LHCN-M2 (cell line): Measurements from ENCODE around the gene GNAZ. TPM values are rescaled to one million over a fixed set of nuclear protein-coding genes. Genes with fewer than 3 reads are reported as not detected.

Experiments
- DNase-seq: peaks from one replicate; pipeline ENCODE4 v3.0.0-alpha.2; 2012; ENCODE audit warnings: low read depth
- total RNA-seq: library from RNA; depleted of rRNA; stranded (reverse); fragments of >200 nt; gene quantifications from 2 replicates; pipeline ENCODE4 v1.2.3, GENCODE V29; 2014

GNAZ gene
- total RNA-seq, 1 experiment from 2014 or later = 9.6 TPM

GRCh38 chr22:23091760-23092159 is 21.4 kb downstream of the GNAZ start:
- DNase-seq = no peak

DNA sequence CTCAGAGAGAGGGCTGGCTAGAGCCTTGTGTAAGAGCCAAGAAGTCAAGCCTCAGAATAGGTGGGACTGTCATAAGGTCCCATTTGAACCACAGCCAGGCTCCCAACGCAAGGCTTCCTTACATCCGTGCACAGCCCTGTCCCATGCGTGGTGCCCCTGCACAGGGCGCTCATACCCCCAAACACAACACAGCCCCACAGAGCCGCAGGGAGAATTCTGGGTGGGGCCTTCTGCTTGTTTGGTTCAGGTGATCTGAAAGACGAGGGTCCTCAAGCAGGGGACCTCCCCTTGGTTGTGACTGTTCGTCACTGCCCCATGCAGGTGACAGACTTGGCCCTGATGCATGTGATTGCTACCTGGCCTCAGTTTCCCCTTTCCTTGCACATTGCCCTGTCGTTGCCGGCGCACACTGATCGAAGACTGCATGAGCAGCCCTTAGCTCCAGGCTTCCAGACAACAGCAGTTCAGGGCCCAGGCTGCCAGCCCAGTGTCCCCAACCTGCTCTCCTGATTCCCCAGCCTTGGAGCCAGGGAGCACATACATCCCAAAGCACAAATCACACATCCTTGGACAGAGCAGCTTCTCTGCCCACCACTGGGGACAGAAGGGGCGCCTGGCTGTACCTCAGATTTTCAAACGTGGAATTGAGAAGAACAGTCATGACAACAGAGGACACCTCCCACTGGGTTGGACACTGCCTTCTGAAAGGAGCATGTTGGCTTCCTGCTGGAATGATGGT is 22.1 kb downstream of the GNAZ start:
- no peak for DNase-seq

GRCh38 chr22:23093051-23093788 is 22.9 kb downstream of the GNAZ start:
- DNase-seq = no peak

- DNase-seq = no peak
Observed at GRCh38 chr22:23094260-23094659, 23.9 kb downstream of the GNAZ start.

DNA sequence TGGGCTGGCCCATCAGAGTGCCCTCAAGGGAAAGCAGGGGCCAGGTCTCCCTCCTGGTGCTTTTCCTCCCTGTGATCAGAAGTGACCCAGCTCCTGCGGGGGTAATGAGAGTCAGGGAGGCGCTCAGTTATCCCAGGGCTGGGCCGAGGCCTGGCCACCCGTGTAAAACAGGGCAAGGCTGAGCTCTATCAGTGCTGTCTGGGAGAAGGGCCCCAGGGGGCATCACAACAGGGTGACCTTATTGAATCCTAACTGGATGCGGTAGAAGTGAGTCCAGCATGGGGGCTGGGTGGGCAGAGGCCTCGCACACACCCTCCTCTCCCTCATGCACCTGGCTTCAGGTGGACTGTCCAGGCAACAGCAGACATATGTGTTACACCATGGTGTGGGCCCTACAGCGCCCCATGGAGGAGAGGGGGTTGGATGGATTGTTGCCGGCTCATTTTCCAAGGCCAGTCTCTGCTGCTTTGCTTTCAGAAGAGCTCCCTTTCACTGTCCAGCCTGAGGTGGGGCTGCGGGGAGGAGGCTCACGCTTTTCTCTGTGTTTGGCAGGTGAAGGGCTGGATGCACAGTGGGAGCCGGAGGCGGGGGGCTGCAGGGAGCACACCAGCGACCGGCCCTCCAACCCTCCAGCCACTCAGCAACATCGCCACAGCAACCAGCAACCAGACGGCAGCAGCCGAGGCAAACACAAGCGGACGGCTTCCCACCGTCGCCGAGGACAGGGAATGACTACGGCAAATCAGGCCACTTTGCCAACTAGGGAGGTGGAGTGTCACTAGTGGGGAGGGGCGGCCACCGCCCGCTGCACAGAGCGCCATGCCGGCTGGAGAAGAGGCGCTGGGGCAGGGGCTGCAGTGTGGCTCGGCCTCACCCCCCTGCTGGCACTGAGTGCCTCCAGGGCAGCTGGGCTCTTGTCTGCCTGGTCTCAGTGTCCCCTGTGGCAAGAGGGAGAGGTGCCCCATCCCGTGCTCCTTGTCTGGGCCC is 24.7 kb downstream of the GNAZ start:
- no peak for DNase-seq

DNA sequence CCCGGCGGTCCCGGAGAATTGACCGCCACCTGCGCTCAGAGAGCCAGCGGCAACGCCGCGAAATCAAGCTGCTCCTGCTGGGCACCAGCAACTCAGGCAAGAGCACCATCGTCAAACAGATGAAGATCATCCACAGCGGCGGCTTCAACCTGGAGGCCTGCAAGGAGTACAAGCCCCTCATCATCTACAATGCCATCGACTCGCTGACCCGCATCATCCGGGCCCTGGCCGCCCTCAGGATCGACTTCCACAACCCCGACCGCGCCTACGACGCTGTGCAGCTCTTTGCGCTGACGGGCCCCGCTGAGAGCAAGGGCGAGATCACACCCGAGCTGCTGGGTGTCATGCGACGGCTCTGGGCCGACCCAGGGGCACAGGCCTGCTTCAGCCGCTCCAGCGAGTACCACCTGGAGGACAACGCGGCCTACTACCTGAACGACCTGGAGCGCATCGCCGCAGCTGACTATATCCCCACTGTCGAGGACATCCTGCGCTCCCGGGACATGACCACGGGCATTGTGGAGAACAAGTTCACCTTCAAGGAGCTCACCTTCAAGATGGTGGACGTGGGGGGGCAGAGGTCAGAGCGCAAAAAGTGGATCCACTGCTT is 25.5 kb downstream of the GNAZ start:
- no peak for DNase-seq

GRCh38 chr22:23097412-23098229 is 27.3 kb downstream of the GNAZ start:
- no peak for DNase-seq

GRCh38 chr22:23098230-23098705 is 27.9 kb downstream of the GNAZ start:
- DNase-seq = no peak

DNA sequence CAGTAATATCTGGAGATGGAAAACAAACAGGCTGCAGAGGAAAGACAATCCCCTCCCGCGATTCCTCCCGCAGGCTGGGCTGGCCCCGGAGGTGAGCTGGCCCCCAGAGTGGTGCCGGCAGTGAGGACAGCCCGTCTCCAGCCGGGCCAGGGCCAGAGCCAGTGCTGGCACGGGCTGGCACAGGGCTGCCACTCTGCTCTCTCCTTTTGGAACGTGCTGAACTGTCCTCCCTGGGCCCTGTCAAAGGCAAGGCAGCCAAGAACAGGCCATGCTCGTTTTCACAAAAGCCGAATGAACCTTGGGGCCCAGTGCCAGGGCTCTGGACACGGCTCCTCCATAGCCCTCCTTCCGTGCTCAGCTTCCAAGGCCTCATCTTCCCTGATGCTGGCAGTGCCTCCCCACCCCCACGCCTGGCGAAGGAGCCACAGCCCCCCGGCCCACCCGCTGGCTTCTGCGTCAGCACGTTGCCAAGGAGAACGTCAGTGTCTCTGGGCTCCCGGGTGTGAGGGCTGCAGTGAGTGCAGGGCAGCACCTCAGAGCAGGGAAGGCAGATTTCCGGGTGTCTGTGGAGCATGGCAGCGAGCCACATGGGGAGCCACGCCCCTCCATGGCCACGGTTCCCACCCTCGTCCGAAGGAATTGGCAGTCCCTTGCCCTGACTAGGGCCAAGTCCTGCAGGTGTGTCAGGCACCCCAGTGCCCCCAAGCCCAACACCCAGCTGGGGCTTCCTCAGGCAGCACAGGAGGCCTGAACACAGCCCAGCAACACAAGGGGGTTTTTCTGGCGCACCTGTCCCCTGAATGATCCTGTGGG is 28.6 kb downstream of the GNAZ start:
- no peak for DNase-seq

- DNase-seq = no peak
Observed at GRCh38 chr22:23099531-23099804, 29.1 kb downstream of the GNAZ start.

DNA sequence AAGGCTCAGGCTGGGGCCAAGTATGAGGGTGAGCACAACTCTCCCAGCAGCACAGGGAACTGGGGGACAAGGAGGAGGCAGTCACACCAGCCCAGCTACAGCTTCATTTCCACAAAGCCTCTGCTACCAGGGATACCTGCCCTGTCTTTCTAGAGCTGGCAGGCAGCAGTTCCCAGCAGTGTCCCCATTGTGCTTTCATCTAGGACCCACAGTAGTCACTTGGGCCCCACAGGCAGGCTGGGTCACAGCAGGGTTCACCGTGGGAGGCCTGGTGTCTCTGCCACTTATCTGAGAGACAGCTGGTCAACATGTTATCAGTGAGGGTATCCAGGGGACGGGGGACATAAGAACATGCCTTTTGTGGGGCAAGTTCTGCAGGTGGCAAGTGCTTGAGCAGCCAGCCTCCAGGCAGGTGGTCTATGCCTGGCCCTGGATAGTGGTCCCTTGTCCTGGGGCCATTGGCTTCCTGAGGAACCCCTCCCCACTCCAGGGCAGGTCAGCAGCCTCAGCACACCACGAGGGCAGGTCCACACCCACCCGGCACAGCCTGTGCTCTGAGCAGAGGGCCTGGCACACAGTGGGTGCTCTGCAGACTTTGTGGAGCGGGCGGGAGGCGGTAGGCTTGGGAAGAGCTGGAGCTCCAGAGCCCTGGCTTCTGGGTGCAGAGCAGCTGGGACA is 29.9 kb downstream of the GNAZ start:
- no peak for DNase-seq

DNA sequence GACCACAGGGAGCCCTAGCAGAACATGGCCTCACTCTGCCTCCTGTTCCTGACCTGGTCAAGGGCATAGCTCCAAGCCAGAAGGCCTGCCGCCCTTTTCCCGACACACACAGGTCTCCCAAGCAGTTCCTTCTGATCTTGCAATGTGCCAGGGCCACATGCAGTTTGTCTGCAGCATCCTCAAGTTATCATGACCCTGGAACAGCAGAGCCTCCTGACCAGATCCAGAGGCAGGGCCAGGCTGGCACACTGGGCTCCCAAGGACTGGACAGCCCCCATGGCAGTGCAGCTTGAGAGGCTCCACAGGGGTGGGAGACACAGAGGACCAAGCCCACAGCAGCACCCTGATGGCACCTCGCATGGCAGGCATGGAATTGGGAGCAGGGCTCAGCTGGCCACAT is 31.2 kb downstream of the GNAZ start:
- DNase-seq = no peak

DNA sequence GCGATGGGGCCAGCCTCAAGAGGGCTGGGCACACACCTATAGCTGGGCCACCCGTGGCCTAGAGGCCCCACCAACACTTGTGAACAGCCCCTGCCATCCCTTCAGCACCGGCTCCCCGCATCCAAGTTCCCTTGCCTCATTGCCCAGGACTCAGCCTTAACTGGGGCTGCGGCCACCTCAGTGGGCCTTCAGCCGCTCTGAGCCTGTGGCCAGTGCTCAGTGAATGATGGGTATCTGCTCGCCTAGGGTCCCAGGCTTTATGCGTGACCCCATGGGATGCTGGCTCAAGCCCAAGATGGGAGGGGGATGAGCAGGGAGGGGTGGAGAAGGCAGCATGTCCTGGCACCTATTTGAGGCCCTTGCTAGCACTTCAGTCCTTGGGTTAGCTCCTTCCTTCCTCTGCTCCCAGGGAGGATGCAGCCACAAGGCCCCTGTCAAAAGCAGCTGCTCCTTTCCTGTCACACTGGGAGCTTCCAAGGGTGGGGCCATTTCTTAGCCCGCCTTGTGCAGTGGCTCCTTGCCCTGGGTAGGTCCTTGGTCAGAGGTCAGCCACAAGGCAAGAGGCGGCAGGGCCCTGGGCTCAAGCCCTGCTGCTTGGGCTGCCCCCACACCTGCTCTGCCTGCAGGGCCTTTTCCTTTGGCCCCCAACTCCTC is 31.8 kb downstream of the GNAZ start:
- peak; percentile 20 for DNase-seq

DNA sequence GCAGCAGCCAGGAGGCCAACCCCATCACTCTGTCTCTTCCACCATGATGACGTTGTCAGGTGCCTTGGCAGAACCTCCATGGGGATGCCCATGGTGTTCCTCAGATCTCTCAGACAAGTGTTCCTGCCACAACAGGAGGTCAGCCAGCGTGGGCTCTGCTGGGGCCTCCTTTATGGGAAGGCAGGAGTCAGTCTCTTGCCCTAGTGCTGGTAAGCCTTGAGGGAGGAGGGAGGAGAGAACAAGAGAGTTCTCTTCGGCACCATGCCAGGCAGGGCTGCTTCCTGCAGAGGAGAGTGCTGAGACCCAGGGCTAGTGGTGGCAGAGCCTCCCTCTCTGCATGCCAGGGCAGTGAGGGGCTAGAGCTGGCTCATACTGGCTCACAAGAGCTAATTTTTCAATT is 32.5 kb downstream of the GNAZ start:
- no peak for DNase-seq

GRCh38 chr22:23103199-23103954 is 33.1 kb downstream of the GNAZ start:
- DNase-seq = no peak

DNA sequence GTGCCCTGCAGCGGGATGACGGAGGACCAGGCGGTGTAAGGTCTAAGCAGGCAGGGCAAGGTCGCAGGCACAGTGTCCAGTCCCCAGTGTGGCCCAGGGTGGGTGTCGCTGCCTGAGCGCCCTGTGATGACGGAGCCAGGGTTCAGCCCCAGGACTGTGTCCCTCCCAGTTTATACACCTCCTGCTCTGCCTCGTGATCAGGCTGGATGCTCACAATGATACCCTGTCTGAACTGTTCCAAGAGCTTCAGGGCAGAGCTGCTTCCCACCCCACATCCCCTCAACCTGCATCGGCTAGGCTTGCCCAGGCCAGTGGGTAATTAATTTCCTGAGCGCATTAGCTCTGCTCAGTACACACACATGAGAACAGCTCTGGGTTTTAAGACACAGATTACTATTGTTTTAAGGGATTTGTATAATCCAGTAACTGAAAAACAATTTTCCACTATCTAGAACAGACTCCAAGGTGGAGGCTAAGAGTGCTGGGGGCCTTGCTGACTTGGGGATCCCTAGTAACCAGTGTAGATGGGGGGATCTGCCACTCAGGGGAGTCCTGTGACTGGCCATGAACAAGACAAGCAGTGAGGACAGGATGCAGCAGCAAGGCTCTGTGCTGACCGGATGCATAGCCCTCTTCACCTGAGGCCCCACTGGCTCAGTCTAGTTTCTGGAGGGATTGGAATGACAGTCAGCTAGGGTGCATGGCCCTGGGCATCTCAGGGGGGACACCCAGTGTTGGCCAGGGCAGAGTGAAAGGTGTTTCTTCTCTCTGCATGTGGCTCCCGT is 34.1 kb downstream of the GNAZ start:
- DNase-seq = no peak

GRCh38 chr22:23105304-23105703 is 35.0 kb downstream of the GNAZ start:
- DNase-seq = no peak
